HG03520 (cell line): ENCODE results near the gene KRT83.
"Not testable (repeated sequence)": the region's sequence is repeated elsewhere in the genome, so short reads cannot be mapped to it uniquely, and the experiment has no call there.

Experiments used
- ATAC-seq: cut with Tn5 transposase; IDR thresholded peaks from one replicate; pipeline ENCODE4 v1.9.1; 2021; ENCODE audit warnings: mild to moderate bottlenecking, moderate library complexity; ENCODE audit not compliant: unreplicated experiment

The KRT83 gene

GRCh38 chr12:52333321-52333720, 12.1 kb upstream of the KRT83 start:
- no peak for ATAC-seq

- no peak for ATAC-seq
These were observed 11.2 kb upstream of the KRT83 start for GRCh38 chr12:52332381-52332780.

- ATAC-seq = no peak
These were observed 10.6 kb upstream of the KRT83 start for GRCh38 chr12:52331833-52332232.

GRCh38 chr12:52331039-52331438, 9.8 kb upstream of the KRT83 start:
- no peak for ATAC-seq

GRCh38 chr12:52327830-52328500, 6.8 kb upstream of the KRT83 start:
- no peak for ATAC-seq

GRCh38 chr12:52327052-52327829, 6.0 kb upstream of the KRT83 start:
- peak; percentile 80 for ATAC-seq

GRCh38 chr12:52324153-52324444, 2.9 kb upstream of the KRT83 start:
- ATAC-seq = no peak

GRCh38 chr12:52323416-52324152, 2.4 kb upstream of the KRT83 start:
- no peak for ATAC-seq

- ATAC-seq = no peak
These were observed 1.8 kb upstream of the KRT83 start for GRCh38 chr12:52323001-52323400.

GRCh38 chr12:52322069-52322468, 871 bp upstream of the KRT83 start:
- no peak for ATAC-seq

- ATAC-seq = no peak
These were observed 220 bp upstream of the KRT83 start for GRCh38 chr12:52321418-52321817.

GRCh38 chr12:52319097-52319496, 2.1 kb downstream of the KRT83 start:
- ATAC-seq = no peak

GRCh38 chr12:52318241-52318990, 2.8 kb downstream of the KRT83 start:
- ATAC-seq = no peak

GRCh38 chr12:52317468-52318052, 3.6 kb downstream of the KRT83 start:
- ATAC-seq = no peak

GRCh38 chr12:52316701-52317100, 4.5 kb downstream of the KRT83 start:
- ATAC-seq = no peak

- no peak for ATAC-seq
These were observed 4.9 kb downstream of the KRT83 start for GRCh38 chr12:52316290-52316689.

GRCh38 chr12:52315721-52316120, 5.5 kb downstream of the KRT83 start:
- not testable (repeated sequence) for ATAC-seq

- no peak for ATAC-seq
These were observed 6.7 kb downstream of the KRT83 start for GRCh38 chr12:52314511-52314910.

- no peak for ATAC-seq
These were observed 7.3 kb downstream of the KRT83 start for GRCh38 chr12:52313926-52314325.

- ATAC-seq = no peak
These were observed 7.7 kb downstream of the KRT83 start for GRCh38 chr12:52313461-52313860.

GRCh38 chr12:52312086-52312485, 9.1 kb downstream of the KRT83 start:
- no peak for ATAC-seq
